ENCODE data around the gene TAS1R2.

TAS1R2 gene

GRCh38 chr1:18819203-18819602, 40.3 kb downstream of the TAS1R2 start:
- no peak for DNase-seq

GRCh38 chr1:18817795-18818435, 41.5 kb downstream of the TAS1R2 start:
- DNase-seq, result no peak

GRCh38 chr1:18817316-18817715, 42.1 kb downstream of the TAS1R2 start:
- no peak for DNase-seq

- DNase-seq, result no peak
These were observed 42.7 kb downstream of the TAS1R2 start for GRCh38 chr1:18816808-18817207.

- DNase-seq, result no peak
These were observed 44.5 kb downstream of the TAS1R2 start for GRCh38 chr1:18814874-18815531.

DNA sequence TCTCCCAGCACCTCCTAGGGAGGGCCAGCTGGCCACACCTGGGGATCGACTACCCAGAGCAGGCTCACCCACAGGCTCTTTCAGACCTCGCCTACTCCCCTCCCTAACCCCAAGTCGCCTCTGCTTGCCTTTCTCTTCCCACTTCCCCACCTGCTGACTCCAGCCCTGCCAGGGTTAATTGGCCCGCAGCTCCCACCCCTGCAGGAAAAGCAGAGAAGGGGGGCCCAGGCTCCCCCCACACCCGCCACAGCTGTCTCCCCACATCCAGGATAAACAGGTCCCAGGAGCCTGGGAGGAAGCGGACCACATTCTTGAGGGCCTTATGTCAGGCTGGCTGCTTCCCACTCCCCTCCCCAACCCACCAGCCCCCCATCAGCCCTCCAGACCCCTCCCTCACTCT, 45.0 kb downstream of the TAS1R2 start:
- no peak for DNase-seq

DNA sequence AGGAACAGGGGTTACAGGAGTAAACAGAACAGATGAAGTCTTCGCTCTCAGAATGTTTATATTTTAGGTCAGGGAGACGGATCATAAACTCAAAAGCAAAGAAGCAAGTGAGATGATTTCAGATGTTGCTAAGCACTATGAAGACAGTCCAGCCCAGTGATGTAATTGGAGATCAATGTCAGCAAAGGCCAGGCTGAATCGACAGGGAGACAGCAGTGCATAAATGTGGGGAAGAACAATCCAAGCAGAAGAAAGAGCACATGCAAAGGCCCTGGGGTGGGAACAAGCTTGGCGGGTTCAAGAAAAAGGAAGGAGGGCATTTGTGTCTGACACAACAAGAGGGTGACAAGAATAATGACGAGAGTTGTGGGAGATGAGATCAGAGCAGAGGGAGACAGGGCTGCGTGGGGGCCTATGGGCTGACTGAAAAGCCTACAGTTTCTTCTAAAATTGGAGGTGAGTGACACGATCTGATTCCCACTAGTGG, 47.0 kb downstream of the TAS1R2 start:
- DNase-seq, result no peak

GRCh38 chr1:18811733-18812452, 47.6 kb downstream of the TAS1R2 start:
- DNase-seq, result no peak

DNA sequence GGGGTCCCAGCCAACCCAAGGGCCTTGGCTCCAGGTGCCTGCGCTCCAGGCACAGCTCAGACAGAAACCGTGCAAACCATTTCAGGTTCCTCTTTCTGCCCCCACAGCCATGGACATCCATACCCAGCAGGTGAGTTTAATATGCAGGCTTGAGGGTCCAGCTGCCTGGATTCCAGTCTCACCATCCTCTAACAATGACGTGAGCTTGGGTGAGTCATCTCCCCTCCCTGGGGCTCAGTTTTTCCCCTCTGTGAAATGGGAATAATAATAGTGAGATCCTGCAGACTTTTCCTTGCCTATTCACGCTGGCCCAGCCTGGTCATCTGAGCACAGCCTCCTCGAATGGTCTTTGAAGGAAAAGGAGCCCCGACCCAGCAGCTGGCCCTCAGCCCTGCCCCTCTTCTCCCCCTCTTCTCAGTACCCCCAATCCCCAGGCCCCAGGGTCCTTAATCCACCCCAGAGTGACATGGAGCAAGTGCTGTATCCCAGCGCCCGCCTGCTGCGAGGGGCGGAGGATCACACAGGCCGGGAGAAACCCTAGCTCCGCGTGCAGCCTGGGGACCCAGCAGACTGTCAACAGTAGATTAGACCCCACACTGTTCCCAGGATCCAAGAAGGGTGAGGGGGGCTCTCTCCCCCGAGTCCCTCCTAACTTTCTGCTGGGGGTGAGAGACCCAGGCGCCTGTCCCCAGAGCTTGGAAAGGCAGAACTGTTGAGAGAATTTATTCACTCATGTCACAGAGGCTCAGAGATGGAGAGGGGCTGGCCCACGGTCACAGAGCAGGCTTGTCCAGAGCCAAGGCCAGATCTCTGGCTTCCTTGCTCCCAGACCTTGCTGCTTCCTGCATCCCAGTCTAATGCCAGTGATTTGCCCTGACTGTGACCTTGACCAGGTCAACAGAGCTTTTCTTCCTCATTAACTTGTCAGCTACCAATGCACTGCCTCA, 49.2 kb downstream of the TAS1R2 start:
- no peak for DNase-seq

GRCh38 chr1:18808550-18808949, 50.9 kb downstream of the TAS1R2 start:
- DNase-seq, result no peak

DNA sequence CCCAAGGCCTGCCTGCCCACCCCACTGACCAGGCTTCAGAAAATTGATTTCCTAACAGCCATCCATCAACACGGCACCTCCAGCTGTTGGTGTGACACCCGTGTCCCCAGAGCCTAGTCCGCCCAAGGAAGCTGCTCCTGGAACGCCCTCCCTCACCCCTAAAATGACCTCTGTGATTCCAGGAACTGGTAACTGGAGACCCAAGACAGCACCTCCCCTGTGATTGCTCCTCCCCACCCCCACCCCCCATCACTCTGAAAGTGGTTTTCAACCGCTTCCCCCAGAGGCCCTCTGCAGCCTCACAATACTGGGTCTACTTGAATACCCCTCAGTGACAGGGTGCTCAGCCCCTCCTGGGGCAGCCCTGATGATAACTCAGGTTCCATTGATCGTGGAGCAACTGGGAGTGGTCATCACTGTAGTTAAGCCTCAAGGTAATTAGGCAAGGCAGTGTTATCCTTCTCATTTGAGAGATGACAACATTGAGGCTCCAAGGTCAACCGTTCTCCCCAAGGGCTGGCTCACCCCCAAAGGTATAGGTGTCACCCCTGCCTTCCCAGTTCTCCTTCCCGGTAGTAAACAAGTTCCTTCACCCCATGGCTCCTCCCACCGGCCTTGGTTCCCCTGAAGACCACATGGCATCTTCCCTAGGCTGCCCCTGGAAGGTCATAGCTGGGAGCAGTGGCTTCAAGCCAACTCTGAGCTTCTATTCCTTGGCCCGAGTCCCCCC, 52.0 kb downstream of the TAS1R2 start:
- DNase-seq, result no peak

- no peak for DNase-seq
These were observed 53.3 kb downstream of the TAS1R2 start for GRCh38 chr1:18805925-18806849.

DNA sequence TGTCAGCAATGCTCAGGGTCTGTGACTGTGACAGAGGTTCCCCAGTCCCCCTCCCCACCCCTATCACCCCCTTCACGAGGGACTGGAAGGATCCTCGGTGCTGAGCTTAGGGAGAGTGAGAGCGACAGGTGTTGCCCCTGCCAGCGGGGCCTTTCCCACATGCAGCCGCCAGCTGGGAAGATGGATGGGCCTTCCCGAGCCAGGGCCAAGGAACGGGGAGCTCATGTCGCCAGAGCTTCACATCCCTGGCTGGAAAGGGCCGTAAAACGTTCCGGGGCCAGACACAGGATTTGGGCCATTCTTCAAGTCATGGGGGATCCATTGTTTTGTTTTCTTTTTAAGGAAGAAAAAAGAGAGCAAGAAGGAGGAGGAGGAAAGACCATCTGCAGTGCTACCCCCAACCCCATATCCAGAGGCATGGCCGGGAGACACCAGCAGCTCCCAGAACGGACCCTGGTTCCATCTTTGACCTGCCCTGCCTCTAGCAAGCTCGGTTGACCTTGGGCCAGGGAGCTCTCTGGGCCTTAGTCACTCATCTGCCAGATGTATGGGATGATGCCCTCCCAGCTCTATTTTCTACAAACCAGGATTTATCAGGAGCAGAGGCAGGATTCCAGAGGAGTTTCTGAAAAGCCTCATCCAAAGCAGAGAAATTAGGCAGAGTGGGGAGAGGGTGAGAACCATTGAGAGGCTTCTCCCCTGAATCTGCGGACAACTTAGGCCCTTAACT, 54.1 kb downstream of the TAS1R2 start:
- DNase-seq, result no peak

- no peak for DNase-seq
These were observed 55.6 kb downstream of the TAS1R2 start for GRCh38 chr1:18803851-18804250.

DNA sequence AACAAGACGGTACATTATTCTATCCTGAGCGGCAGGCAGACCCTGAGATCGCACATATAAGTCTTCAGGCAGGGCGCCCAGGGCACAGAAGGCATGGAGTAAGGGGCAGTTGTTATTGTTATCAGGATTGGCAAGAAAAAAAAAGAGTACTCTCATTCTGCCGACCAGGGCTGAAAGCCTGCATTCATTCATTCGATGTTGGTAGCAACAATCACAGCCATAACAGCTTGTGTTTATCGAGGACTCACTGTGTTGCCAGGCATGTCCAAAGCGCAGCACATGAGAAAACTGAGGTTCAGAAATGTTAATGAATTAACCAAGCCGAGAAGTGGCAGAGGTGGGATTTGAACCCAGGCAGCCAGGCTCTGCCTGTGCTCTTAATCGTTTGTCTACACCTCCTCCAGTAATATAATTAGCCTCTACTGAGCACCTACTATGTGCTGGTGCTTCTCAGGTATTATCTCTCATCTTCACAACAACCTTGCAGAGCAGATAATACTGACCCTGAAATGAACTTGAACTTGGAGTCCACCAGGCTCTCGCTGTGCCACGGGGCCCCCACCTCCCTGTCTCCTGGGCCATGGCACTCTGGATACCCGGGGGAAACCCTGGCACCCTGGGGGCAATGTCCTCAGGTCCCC, 56.2 kb downstream of the TAS1R2 start:
- DNase-seq, result no peak

DNA sequence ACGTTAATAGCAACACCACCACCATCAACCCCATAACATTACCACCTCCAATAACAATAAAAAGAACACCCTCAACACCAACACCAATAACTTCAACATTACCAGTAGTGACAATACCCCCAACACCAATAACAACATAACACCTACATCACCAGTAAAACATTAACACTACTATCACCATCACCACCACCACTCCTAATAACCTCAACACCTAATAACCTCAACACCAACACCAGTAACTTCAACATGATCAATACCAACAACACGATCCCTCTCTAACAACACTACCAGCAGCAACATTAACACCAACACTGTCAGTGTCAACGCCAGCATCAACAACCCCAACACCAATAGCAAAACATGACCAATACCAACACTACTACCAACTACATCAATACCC, 57.2 kb downstream of the TAS1R2 start:
- DNase-seq, result no peak

DNA sequence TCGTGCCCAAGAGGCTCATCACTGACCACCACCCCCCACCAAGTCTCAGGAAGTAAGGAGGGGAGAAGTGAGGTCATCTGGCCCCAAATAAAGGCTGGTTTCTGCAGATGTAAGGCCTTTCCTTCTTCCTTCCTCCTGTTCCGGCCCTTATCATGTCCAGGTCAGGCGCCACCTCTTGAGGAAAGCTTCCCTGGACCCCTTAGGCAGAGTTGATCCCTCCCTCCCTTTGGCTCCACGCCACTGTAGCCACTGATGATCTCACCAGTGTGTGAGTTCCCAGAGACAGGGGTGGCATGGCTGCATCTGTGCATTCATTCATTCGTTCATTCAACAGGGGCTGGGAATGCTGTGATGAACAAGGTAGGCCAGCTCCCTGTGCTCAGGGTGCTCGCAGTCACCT, 59.2 kb downstream of the TAS1R2 start:
- no peak for DNase-seq

GRCh38 chr1:18799454-18799853, 60.0 kb downstream of the TAS1R2 start:
- DNase-seq, result no peak

- no peak for DNase-seq
These were observed 60.5 kb downstream of the TAS1R2 start for GRCh38 chr1:18798946-18799345.

DNA sequence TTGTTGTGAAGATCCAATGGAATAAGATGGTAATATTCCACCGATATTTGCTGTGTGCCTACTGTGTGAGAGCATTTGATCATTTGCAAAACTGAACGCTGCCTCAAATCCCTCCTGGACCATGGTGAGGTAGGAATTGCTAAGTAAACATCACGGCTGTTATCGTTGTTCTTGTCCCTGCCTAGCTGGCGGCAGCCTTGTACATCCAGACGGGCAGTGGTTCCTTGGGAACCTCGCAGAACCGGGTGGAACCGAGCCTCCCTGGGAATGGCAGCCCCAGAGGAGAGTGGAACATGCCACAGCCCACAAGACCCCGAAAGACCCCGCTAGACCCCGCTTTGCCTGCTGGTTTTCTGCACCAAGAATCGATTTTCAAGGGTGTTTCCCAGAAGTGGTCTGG, 60.9 kb downstream of the TAS1R2 start:
- DNase-seq, result no peak

All from NCI-H2107 (cell line).